ENCODE results near the gene FCF1.
A peak's percentile ranks its signal among the peaks of the same experiment; 100 is the strongest.

The FCF1 gene, protein sequence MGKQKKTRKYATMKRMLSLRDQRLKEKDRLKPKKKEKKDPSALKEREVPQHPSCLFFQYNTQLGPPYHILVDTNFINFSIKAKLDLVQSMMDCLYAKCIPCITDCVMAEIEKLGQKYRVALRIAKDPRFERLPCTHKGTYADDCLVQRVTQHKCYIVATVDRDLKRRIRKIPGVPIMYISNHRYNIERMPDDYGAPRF

DNA sequence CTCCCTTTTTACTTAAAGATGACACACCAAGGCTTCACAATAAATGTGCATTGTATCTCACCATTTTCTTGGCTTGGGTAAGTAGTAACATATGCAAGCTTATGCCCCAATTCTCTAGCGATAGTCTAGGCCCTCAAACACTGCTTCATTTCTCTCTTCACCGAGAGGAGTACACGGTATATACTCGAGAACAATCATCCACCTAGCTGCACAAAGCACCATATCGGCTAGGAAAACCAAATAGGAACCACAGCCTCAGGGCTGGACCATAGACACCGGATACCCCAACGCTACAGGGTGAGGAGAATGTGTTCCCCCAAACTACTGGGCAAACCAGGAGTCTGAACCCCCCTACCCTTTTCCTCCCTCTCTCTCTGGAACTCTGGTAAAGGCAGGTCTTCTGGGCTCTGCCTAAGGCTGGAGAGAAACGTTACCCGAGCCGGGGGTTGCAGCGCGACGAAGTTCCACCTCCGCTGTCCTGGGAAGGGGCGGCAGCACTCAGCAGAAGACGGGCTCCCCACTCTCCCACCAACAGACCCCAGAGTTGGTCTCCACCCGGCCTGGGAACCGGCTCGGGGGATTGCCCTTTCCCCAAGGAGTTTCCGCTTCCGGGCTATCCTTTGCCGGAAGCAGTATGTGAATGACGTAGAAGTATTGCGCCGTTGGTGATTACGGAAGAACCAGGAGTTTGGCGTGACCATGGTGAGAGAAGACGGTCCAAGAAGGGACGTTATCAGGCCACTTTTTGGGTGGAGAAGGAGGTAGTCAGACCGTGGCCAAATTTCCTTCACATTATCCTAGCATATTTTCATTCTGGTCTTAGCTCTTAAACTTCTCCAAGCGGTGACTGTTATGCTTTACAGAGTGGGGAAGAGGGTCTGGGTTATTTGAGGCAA, at the start of gene FCF1, which contains the start of gene AREL1:
TSS of gene FCF1 (plus strand) at position 646 of the 896 bp plus-strand sequence. CDS start at position 700, 54 bp downstream.
TSS of gene AREL1 (minus strand) at position 582 of the 896 bp plus-strand sequence. CDS start 27,465 bp downstream, outside the sequence.
- TF ChIP-seq, protein P1, sequence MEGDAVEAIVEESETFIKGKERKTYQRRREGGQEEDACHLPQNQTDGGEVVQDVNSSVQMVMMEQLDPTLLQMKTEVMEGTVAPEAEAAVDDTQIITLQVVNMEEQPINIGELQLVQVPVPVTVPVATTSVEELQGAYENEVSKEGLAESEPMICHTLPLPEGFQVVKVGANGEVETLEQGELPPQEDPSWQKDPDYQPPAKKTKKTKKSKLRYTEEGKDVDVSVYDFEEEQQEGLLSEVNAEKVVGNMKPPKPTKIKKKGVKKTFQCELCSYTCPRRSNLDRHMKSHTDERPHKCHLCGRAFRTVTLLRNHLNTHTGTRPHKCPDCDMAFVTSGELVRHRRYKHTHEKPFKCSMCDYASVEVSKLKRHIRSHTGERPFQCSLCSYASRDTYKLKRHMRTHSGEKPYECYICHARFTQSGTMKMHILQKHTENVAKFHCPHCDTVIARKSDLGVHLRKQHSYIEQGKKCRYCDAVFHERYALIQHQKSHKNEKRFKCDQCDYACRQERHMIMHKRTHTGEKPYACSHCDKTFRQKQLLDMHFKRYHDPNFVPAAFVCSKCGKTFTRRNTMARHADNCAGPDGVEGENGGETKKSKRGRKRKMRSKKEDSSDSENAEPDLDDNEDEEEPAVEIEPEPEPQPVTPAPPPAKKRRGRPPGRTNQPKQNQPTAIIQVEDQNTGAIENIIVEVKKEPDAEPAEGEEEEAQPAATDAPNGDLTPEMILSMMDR (IDR thresholded peaks at IDR 0.05; ENCODE audit: insufficient read depth, low read length, poor library complexity, severe bottlenecking): no peak
- DNase-seq (ENCODE audit: extremely low read depth, insufficient read length): peak; percentile 61
- Histone ChIP-seq H3K27me3 (replicated peaks; ENCODE audit: control insufficient read depth, insufficient read depth, low read length) (no peaks in the 10 kb centered on the region), H3K36me3 (ENCODE audit: control insufficient read depth, insufficient read depth, low read length) (no peaks in the 10 kb centered on the region), H3K4me3 (replicated peaks; ENCODE audit: low read depth, low read length) (peak within 1 kb of the TSS; percentile 90)

DNA sequence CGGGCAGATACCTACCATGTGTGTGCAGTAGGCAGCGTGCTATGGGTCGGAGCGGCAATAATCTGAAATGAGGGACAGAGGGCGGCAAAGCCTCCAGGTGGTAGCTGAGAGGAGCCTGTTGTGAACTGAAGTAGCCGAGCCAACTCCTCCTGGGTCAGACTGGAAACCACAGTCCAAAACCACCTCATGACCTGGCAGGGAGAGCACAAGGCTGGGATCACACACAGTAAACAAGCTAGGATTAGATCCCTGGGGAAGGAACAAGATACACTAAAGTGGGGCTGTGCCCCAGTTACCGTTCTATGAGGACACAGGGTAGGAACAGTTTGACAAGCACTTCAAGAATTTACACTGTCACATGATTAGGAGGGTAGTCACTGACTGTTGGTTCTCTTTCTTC, 49.1 kb upstream of the FCF1 start:
- Histone ChIP-seq H3K27me3 (replicated peaks; ENCODE audit: control insufficient read depth, insufficient read depth, low read length) (no peaks in the 10 kb centered on the region), H3K4me3 (replicated peaks; ENCODE audit: low read depth, low read length) (no peak overlapping the region), H3K36me3 (ENCODE audit: control insufficient read depth, insufficient read depth, low read length) (peaks cover 19% of the 10 kb centered on the region)
- no peak for DNase-seq (ENCODE audit: extremely low read depth, insufficient read length)
- TF ChIP-seq, protein P1 (IDR thresholded peaks at IDR 0.05; ENCODE audit: insufficient read depth, low read length, poor library complexity, severe bottlenecking): no peak

DNA sequence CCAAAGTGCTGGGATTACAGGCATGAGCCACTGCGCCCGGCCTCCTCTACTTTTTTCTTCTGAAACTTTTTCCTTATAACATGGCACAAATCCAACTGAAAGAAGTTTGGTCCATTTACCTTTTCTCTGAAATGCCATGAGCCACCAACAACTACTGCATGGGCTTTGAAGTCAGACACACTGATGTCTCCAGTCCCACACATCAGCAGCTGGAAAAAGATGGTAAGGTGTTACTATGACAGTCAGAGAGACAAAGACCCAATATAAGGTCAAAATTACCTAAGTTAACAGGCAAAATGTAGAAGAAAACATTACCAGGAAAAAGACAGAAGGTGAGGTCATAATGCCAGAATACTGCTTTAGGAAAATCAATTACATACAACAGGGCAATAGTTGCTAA, 48.2 kb upstream of the FCF1 start:
- TF ChIP-seq, protein P1 (IDR thresholded peaks at IDR 0.05; ENCODE audit: insufficient read depth, low read length, poor library complexity, severe bottlenecking): no peak
- no peak for DNase-seq (ENCODE audit: extremely low read depth, insufficient read length)
- Histone ChIP-seq H3K36me3 (ENCODE audit: control insufficient read depth, insufficient read depth, low read length) (peaks cover 19% of the 10 kb centered on the region), H3K4me3 (replicated peaks; ENCODE audit: low read depth, low read length) (no peak overlapping the region), H3K27me3 (replicated peaks; ENCODE audit: control insufficient read depth, insufficient read depth, low read length) (no peaks in the 10 kb centered on the region)

DNA sequence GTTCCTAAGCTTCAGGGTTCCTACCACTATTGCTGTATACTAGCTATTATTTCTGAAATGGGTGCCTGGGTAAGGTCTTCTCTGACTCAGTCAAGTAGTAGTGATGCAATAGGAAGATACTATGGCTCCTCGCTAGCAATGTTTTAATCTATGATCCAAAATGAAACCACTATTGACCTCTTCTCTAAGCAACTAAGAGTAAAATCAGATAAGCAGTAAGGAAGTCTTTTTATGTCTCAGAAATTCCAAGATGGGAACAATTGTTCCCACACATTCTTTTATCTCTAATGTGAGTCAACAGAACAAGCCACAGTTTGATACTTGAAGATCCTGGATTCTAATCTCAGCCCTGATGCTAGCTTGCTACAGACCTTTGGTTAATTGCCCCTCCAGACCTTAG, 45.2 kb upstream of the FCF1 start:
- TF ChIP-seq, protein P1 (IDR thresholded peaks at IDR 0.05; ENCODE audit: insufficient read depth, low read length, poor library complexity, severe bottlenecking): no peak
- no peak for DNase-seq (ENCODE audit: extremely low read depth, insufficient read length)
- Histone ChIP-seq H3K27me3 (replicated peaks; ENCODE audit: control insufficient read depth, insufficient read depth, low read length) (no peaks in the 10 kb centered on the region), H3K4me3 (replicated peaks; ENCODE audit: low read depth, low read length) (no peak overlapping the region), H3K36me3 (ENCODE audit: control insufficient read depth, insufficient read depth, low read length) (peaks cover 25% of the 10 kb centered on the region)

DNA sequence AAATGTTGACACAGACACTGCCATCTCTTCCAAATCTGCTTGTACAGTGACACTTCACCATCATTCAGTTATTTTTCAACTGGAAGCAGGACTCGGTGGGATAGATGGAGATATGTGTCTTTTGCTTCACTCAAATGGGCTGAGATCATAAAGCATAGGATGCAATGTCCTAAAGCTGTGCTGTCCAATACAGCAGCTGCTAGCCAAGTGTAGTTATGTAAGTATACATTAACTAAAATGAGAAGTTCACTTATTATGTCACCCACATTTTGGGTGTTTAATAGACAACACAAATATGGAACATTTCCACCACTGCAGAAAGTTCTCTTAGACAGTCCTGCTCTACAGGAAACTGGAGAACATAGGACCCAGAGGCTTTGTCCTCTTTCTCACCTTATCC, 43.7 kb upstream of the FCF1 start:
- Histone ChIP-seq H3K36me3 (ENCODE audit: control insufficient read depth, insufficient read depth, low read length) (peaks cover 14% of the 10 kb centered on the region), H3K4me3 (replicated peaks; ENCODE audit: low read depth, low read length) (no peak overlapping the region), H3K27me3 (replicated peaks; ENCODE audit: control insufficient read depth, insufficient read depth, low read length) (no peaks in the 10 kb centered on the region)
- TF ChIP-seq, protein P1 (IDR thresholded peaks at IDR 0.05; ENCODE audit: insufficient read depth, low read length, poor library complexity, severe bottlenecking): no peak
- no peak for DNase-seq (ENCODE audit: extremely low read depth, insufficient read length)
